Left lung (tissue), 10 donors: ENCODE data around the gene SREBF2. TPM values are rescaled to one million over a fixed set of nuclear protein-coding genes. Genes with fewer than 3 reads are reported as not detected.

ENCODE experiments used
- ATAC-seq: fragments of 200-7000 bp; cut with Tn5 transposase; one replicate; pipeline ENCODE4 v1.9.1; 2020; ENCODE audit warnings: moderate library complexity
- DNase-seq, 4 donors: peaks; one replicate each; pipeline ENCODE4 v3.0.0-alpha.2; 2013 to 2020
- H3K27ac ChIP-seq, 2 donors: fragments of 200-600 bp; sonication (generic) in 1 of 2; one replicate each; pipeline versions ENCODE4 v1.5.0 to v1.8.0; 2020 to 2021
- H3K27me3 ChIP-seq, 2 donors: fragments of 200-600 bp; sonication (generic) in 1 of 2; one replicate each; pipeline versions ENCODE4 v1.5.0 to v1.8.0; 2020 to 2021
- H3K36me3 ChIP-seq, 2 donors: fragments of 200-600 bp; sonication (generic) in 1 of 2; one replicate each; pipeline versions ENCODE4 v1.5.0 to v1.8.0; 2020 to 2021
- H3K4me1 ChIP-seq, 2 donors: fragments of 200-600 bp; one replicate each; pipeline ENCODE4 v1.8.0; 2021
- H3K4me3 ChIP-seq, 2 donors: fragments of 200-600 bp; sonication (generic) in 1 of 2; one replicate each; pipeline versions ENCODE4 v1.5.0 to v1.8.0; 2020 to 2021; ENCODE audit warnings: mild to moderate bottlenecking in 1 of 2
- H3K9me3 ChIP-seq, 2 donors: fragments of 200-600 bp; sonication (generic) in 1 of 2; one replicate each; pipeline versions ENCODE4 v1.5.0 to v1.8.0; 2020 to 2021
- intact Hi-C, 2 donors: fragments of 100-400 bp; cut with DNase I; formaldehyde crosslinking; loops; one replicate each; pipeline versions ENCODE4 v1.11.2 to v1.14.2; 2022
- polyA plus RNA-seq, 6 donors: library from polyadenylated mRNA; unstranded; fragments of 120-200 nt; gene quantifications; one replicate each; pipeline ENCODE4 v1.2.1, GENCODE V29; 2013; ENCODE audit not compliant: insufficient read length in 6 of 6
- total RNA-seq, 2 donors: library from RNA; stranded (reverse); fragmentation: NEBNext Ultra II Directional; extraction: Animal tissue kit (Norgen Biotek cat#: 25700); gene quantifications; one replicate each; pipeline ENCODE4 v1.2.1, GENCODE V29; 2021
- TF ChIP-seq, protein P1 (sequence below), 2 donors: fragments of 200-600 bp; sonication (generic) in 1 of 2; IDR thresholded peaks; one replicate each; pipeline versions ENCODE4 v1.5.0 to v1.8.0; 2021; ENCODE audit warnings: antibody characterized with exemption in 2 of 2
- donor health status: DM: no; HTN: yes; CAD: no.
- donor health status: DM: no; HTN: no; CAD: no.

SREBF2 gene
- total and polyA plus RNA-seq, 8 donors, result 49.2 to 162 (median 75.7) TPM

DNA sequence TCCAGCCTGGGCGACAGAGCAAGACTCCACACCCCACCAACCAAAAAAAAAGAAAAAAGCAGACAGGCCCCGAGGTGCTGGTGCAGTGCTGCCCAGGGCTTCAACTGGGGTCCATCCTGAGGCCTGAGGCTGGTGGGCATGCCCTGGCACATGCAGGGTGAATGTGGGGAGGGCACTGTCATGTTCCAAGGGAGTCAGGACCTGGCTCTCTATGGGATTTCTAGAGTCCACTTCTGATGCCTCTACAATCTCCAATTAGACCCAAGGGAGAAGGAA lies 103.9 kb downstream of the SREBF2 start:
- DNase-seq (no peak), ATAC-seq (no peak)
- TF ChIP-seq, protein P1, sequence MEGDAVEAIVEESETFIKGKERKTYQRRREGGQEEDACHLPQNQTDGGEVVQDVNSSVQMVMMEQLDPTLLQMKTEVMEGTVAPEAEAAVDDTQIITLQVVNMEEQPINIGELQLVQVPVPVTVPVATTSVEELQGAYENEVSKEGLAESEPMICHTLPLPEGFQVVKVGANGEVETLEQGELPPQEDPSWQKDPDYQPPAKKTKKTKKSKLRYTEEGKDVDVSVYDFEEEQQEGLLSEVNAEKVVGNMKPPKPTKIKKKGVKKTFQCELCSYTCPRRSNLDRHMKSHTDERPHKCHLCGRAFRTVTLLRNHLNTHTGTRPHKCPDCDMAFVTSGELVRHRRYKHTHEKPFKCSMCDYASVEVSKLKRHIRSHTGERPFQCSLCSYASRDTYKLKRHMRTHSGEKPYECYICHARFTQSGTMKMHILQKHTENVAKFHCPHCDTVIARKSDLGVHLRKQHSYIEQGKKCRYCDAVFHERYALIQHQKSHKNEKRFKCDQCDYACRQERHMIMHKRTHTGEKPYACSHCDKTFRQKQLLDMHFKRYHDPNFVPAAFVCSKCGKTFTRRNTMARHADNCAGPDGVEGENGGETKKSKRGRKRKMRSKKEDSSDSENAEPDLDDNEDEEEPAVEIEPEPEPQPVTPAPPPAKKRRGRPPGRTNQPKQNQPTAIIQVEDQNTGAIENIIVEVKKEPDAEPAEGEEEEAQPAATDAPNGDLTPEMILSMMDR (IDR thresholded peaks at IDR 0.05), result no peak
- intact Hi-C loops, result no loop called here
- no peaks in the 10 kb centered on the region for H3K27me3 ChIP-seq
- no peak overlapping the region for H3K27ac ChIP-seq
- H3K4me3 ChIP-seq, result no peak overlapping the region
- H3K36me3 ChIP-seq, result no peaks in the 10 kb centered on the region
- no peaks in the 10 kb centered on the region for H3K9me3 ChIP-seq
- peaks cover 4 to 10% of the 10 kb centered on the region in 2 donors for H3K4me1 ChIP-seq

DNA sequence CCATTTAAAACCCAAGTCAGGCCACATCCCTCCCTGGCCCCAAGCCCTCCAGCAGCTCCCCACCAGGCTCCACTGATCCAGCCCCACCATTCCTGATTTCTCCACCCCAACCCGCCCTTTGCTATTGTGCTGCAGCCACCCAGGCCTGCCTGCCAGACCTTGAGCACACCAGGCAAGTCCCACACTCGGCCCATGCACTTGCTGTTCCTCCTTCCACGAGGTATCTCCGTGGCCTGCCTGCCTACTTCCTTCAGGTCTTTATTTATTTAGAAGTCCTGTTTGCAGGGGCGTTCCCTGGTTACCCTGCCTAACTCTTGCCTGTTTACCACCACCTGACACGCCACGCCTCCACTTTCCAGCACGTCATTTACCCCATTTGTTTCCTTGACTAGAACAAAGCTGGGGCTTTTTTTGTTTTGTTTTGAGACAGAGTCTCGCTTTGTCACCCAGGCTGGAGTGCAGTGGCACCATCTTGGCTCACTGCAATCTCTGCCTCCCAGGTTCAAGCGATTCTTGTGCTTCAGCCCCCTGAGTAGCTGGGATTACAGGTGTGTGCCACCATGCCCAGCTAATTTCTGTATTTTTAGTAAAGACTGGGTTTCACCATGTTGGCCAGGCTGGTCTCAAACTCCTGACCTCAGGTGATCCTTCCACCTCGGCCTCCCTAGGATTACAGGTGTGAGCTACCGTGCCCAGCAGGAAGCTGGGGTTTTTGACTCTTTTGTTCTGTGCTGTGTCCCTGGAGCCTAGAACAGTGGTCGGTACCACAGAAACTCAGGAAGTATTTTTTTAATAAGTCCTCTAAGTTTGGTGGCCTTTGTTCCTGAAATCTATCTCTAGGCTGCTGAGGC lies 107.3 kb downstream of the SREBF2 start:
- Histone ChIP-seq H3K9me3 (no peaks in the 10 kb centered on the region), H3K4me1 (peaks cover 4 to 10% of the 10 kb centered on the region in 2 donors), H3K36me3 (no peaks in the 10 kb centered on the region), H3K4me3 (no peak overlapping the region), H3K27me3 (no peaks in the 10 kb centered on the region), H3K27ac (peak overlapping the region; percentile 65)
- ATAC-seq (no peak), DNase-seq (no peak)
- intact Hi-C loops, result loop anchor here in 1 of 2 donors (10.0 kb wide), 1 partner anchor 115 kb away; no protein-coding TSS in a partner anchor
- TF ChIP-seq, protein P1 (IDR thresholded peaks at IDR 0.05), result no peak

DNA sequence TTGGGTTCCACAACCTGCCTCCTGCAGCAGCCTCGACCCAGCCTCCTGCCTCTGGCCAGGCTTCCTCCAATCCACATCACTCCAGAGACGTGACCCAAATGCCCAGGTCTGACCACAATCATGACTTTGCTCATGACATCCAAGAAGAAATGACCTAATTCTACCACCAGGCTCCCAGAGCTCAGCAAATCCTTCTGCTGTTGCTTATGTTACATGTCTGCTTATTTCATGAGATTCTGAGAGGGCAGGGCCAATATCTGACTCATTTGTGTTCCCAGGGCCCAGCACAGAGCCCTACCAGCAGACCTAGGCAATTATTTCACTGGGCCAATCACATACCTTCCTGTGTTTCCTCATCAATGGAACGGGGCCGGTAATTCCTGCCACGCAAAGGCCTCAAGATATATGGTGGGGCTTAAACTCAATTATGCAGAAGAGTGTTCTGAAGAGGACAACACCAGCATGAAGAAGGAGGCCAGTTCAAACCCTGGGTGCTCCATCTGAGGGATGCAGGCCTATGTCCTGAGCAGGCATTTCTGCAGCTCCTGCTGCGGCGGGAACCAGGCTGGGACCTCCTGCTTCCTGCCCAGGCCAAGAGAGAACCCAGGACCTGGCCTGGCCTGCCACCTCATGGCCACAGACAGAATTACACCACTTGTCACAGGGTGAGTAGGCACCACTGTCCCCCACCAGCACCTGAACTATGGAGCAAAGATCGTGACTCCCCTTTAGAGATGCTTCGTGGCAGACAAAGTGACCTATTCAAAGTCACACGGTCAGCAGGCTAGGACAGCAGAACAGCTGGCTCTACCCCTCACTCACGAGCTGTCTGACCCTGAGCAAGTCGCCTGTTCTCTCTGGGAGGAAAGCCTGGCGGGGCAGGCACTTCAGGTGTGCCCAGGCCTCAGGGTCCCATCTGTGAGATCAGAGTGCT lies 108.2 kb downstream of the SREBF2 start:
- Histone ChIP-seq H3K27ac (peak overlapping the region; percentile 65), H3K36me3 (no peaks in the 10 kb centered on the region), H3K27me3 (no peaks in the 10 kb centered on the region), H3K4me1 (peaks cover 4 to 19% of the 10 kb centered on the region in 2 donors), H3K9me3 (no peaks in the 10 kb centered on the region), H3K4me3 (no peak overlapping the region)
- peak; percentile 96 for ATAC-seq
- DNase-seq, result peak; percentile 59 to 91 (median 80)
- TF ChIP-seq, protein P1 (IDR thresholded peaks at IDR 0.05), result peak; percentile 81 to 87
- intact Hi-C loops, result loop anchor here in 1 of 2 donors (10.0 kb wide), 1 partner anchor 116 kb away; no protein-coding TSS in a partner anchor

DNA sequence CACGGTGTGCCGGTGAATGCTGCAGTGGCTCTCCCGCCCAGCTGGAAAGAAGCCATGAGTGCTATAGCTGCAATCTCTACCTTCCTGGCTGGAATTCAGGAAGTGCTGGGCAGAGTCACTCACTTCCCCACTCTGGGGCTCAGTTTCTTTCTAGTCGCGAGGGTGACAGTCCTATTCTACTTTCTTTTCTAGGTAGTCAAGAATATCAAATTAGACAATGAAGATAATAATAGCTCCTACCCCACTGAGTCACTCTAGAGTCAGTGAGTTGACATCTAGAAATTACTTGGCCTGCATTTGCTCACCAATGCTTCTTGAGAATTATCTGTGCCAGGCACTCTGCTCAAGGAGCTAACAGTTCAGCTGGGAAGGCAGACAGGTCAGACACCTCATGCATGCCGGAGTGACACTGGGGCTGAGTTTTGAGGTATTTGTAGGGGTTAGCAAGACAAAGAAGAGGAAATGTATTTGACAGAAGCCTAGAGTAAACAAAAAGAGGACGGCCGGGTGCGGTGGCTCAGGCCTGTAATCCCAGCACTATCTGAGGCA lies 110.8 kb downstream of the SREBF2 start:
- Histone ChIP-seq H3K9me3 (no peaks in the 10 kb centered on the region), H3K4me1 (peaks cover 4 to 27% of the 10 kb centered on the region in 2 donors), H3K4me3 (no peak overlapping the region), H3K27ac (no peak overlapping the region), H3K27me3 (no peaks in the 10 kb centered on the region), H3K36me3 (no peaks in the 10 kb centered on the region)
- DNase-seq, result no peak
- no peak for ATAC-seq
- TF ChIP-seq, protein P1 (IDR thresholded peaks at IDR 0.05), result no peak
- intact Hi-C loops, result loop anchor here in 1 of 2 donors (10.0 kb wide), 1 partner anchor 119 kb away; no protein-coding TSS in a partner anchor
